ENCODE data around the gene PRKD2. TPM values are rescaled to one million over a fixed set of nuclear protein-coding genes. Genes with fewer than 3 reads are reported as not detected.

PRKD2 gene
- total and polyA plus RNA-seq, 2 of the 8 experiments (the other 6 are each of a cell fraction or from before 2014, with no cell fraction given): 24.4 to 63.8 TPM

DNA sequence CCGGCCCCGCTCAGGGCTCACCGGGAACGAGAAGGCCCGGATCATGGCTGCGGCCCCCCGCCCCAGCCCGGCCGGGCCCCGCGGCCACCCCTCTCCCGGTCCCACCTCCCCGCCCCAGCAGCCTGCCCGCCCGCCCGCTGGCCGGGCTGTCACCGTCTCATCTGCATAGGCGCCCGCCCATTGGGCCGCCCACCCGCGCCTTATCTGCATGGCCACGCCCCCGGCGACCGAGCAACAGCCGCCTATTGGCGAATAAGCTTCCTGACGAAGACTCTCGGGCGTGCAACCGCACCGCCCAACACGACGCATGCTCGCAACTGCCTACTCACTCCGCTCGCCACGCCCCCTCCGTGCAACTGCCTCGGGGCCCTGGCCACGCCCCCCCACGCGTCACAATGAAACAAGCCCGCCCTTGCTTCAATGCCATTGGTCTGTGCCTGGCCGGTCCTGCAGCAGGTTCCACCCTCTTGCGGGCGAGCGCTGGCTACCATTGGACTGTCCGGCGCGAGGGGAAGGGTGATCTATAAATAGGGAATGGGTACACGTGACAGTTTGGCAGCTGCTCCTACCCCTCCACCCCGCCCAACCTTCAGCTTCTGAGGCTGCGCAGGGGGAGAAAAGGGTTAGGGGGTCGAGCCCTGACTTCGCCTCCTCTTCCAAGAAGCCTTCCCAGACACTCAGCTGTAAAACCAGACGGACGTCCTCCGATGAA is 55.7 kb downstream of the PRKD2 start, which contains the start of gene DACT3 (continued):
- 0 out of 4 replicates have a peak, but pooled peaks have one; percentile 4 for TF ChIP-seq SIN3A (conservative IDR thresholded peaks at IDR 0.05 in 1 of 2, IDR thresholded peaks at IDR 0.05 in 1 of 2; ENCODE audit: low read depth in 1 of 2, low read length in 2 of 2)
- peak; percentile 87; the same call in 1 of the 2 replicates for TF ChIP-seq SP1 (IDR thresholded peaks at IDR 0.05; ENCODE audit: low read depth, low read length)
- peak; percentile 8; the same call in 1 of the 2 replicates for TF ChIP-seq BACH1 (IDR thresholded peaks at IDR 0.05; ENCODE audit: low read length)
- TF ChIP-seq GTF2F1 (IDR thresholded peaks at IDR 0.05; ENCODE audit: borderline replicate concordance, low read depth, low read length): no peak
- peak; percentile 92 for TF ChIP-seq CREB1 (IDR thresholded peaks at IDR 0.05)
- TF ChIP-seq CTCF (IDR thresholded peaks at IDR 0.05; ENCODE audit: control extremely low read depth in 1 of 3, insufficient read depth in 1 of 3, low read depth in 1 of 3, low read length in 3 of 3): no peak
- TF ChIP-seq BRCA1 (IDR thresholded peaks at IDR 0.05; ENCODE audit: low read depth, low read length): no peak
- TF ChIP-seq SUZ12 (IDR thresholded peaks at IDR 0.05; ENCODE audit: low read length): no peak
- no peak; the same call in 1 of the 2 replicates for TF ChIP-seq SRF (IDR thresholded peaks at IDR 0.05; ENCODE audit: low read depth, low read length)
- no peak for TF ChIP-seq BCL11A (IDR thresholded peaks at IDR 0.05; ENCODE audit: low read depth in 2 of 2, low read length in 2 of 2)
- TF ChIP-seq TAF1 (IDR thresholded peaks at IDR 0.05; ENCODE audit: low read depth, low read length): no peak
- TF ChIP-seq TBP (IDR thresholded peaks at IDR 0.05; ENCODE audit: low read depth, low read length): no peak
- no peak for TF ChIP-seq TEAD4 (IDR thresholded peaks at IDR 0.05; ENCODE audit: low read depth, low read length)
- TF ChIP-seq CBX5 (IDR thresholded peaks at IDR 0.05; ENCODE audit: low read depth, low read length): no peak
- TF ChIP-seq TCF12 (IDR thresholded peaks at IDR 0.05; ENCODE audit: low read depth, low read length): no peak
- no peak for TF ChIP-seq PHF8 (conservative IDR thresholded peaks at IDR 0.05; ENCODE audit: low read depth, low read length)
- TF ChIP-seq HDAC6 (IDR thresholded peaks at IDR 0.05; ENCODE audit: low read depth, low read length): no peak

All from H1 (cell line).